Measurements from ENCODE around the gene DGKI. TPM values are rescaled to one million over a fixed set of nuclear protein-coding genes. Genes with fewer than 3 reads are reported as not detected.

Gene DGKI
- total RNA-seq, 1 experiment from 2014 or later = 0.79 TPM

GRCh38 chr7:137577184-137577583, 269.6 kb downstream of the DGKI start:
- H3K9me3 Mint-ChIP-seq = no peaks in the 10 kb centered on the region
- no peak for TF ChIP-seq RELA (CRISPR knock-in tag; IDR thresholded peaks at IDR 0.05; ENCODE audit: borderline replicate concordance)
- TF ChIP-seq USF2 (CRISPR knock-in tag; IDR thresholded peaks at IDR 0.05) = no peak
- no peak for TF ChIP-seq ZNF396 (CRISPR knock-in tag; IDR thresholded peaks at IDR 0.05; ENCODE audit: borderline replicate concordance)
- TF ChIP-seq CREM (CRISPR knock-in tag; IDR thresholded peaks at IDR 0.05) = no peak
- no peak for TF ChIP-seq E2F5 (CRISPR knock-in tag; IDR thresholded peaks at IDR 0.05)
- TF ChIP-seq EMX1 (CRISPR knock-in tag; IDR thresholded peaks at IDR 0.05) = no peak
- TF ChIP-seq NR1H2 (CRISPR knock-in tag; IDR thresholded peaks at IDR 0.05) = no peak
- TF ChIP-seq AFF4 (CRISPR knock-in tag; IDR thresholded peaks at IDR 0.05; ENCODE audit: borderline replicate concordance) = no peak
- TF ChIP-seq TEAD1 (CRISPR knock-in tag; IDR thresholded peaks at IDR 0.05) = no peak
- TF ChIP-seq ESRRA (CRISPR knock-in tag; IDR thresholded peaks at IDR 0.05; ENCODE audit: borderline replicate concordance) = no peak
- no peak for TF ChIP-seq ATF6 (CRISPR knock-in tag; IDR thresholded peaks at IDR 0.05)
- no peak for TF ChIP-seq HMGA2 (CRISPR knock-in tag; IDR thresholded peaks at IDR 0.05)
- TF ChIP-seq TEAD4 (CRISPR knock-in tag; IDR thresholded peaks at IDR 0.05) = no peak
- no peak for TF ChIP-seq CDX4 (CRISPR knock-in tag; IDR thresholded peaks at IDR 0.05; ENCODE audit: borderline replicate concordance)
- TF ChIP-seq ZNF232 (CRISPR knock-in tag; IDR thresholded peaks at IDR 0.05) = no peak
- H3K27me3 Mint-ChIP-seq (ENCODE audit: low read depth) = no peaks in the 10 kb centered on the region
- POLR2A ChIA-PET = no interaction called here
- DNase-seq (ENCODE audit: low spot score) (no peak), ATAC-seq (no peak)
- CTCF ChIA-PET = no interaction called here
- H3K4me1 Mint-ChIP-seq = peaks cover 24% of the 10 kb centered on the region
- no peaks in the 10 kb centered on the region for H3K36me3 Mint-ChIP-seq
- H3K27ac Mint-ChIP-seq = no peak overlapping the region
- H3K4me3 Mint-ChIP-seq = no peak overlapping the region

- no peak for DNase-seq (ENCODE audit: low spot score)
- TF ChIP-seq MLX (CRISPR knock-in tag; IDR thresholded peaks at IDR 0.05) (no peak), ERG (CRISPR knock-in tag; IDR thresholded peaks at IDR 0.05) (no peak), ZNF416 (CRISPR knock-in tag; IDR thresholded peaks at IDR 0.05) (no peak), GTF2I (CRISPR knock-in tag; conservative IDR thresholded peaks at IDR 0.05) (no peak), TEAD1 (CRISPR knock-in tag; IDR thresholded peaks at IDR 0.05) (no peak), ZNF532 (CRISPR knock-in tag; IDR thresholded peaks at IDR 0.05; ENCODE audit: borderline replicate concordance) (no peak), NR3C1 (CRISPR knock-in tag; conservative IDR thresholded peaks at IDR 0.05; ENCODE audit: low read depth) (no peak), CBFB (CRISPR knock-in tag; IDR thresholded peaks at IDR 0.05; ENCODE audit: low read depth) (no peak)
- POLR2A ChIA-PET = no interaction called here
- peaks cover 24% of the 10 kb centered on the region for H3K4me1 Mint-ChIP-seq
- CTCF ChIA-PET = no interaction called here
- H3K27me3 Mint-ChIP-seq (ENCODE audit: low read depth) = no peaks in the 10 kb centered on the region
- no peak for ATAC-seq
- no peak overlapping the region for H3K27ac Mint-ChIP-seq
- no peak overlapping the region for H3K4me3 Mint-ChIP-seq
- H3K36me3 Mint-ChIP-seq = no peaks in the 10 kb centered on the region
- no peaks in the 10 kb centered on the region for H3K9me3 Mint-ChIP-seq
Measured at GRCh38 chr7:137576481-137576880, 270.3 kb downstream of the DGKI start.
